Activated gamma-delta T cell treated with Interleukin-2 at 50 U/mL for 16 hours (primary cell): ENCODE measurements around the gene C10orf90.

Source experiments
- DNase-seq: peaks from one replicate; pipeline ENCODE4 v3.0.0-alpha.2; 2020

C10orf90 gene

DNA sequence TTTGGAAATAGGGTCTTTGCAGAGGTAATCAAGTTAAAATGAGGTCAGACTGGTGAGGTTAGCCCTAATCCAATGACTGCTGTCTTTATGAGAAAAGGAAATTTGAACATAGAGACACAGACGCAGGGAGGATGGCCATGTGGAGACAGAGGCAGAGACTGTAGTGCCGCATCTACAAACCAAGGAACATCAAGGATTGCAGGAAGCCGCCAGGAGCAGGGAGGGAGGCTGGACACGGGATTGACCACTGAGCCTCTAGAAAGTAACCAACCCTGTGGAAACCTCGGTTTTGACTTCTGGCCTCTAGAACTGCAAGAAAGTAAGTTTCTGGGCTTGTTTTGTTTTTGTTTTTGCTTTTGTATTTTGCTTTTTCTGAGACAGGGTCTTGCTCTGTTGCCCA lies 213.9 kb downstream of the C10orf90 start:
- no peak for DNase-seq

DNA sequence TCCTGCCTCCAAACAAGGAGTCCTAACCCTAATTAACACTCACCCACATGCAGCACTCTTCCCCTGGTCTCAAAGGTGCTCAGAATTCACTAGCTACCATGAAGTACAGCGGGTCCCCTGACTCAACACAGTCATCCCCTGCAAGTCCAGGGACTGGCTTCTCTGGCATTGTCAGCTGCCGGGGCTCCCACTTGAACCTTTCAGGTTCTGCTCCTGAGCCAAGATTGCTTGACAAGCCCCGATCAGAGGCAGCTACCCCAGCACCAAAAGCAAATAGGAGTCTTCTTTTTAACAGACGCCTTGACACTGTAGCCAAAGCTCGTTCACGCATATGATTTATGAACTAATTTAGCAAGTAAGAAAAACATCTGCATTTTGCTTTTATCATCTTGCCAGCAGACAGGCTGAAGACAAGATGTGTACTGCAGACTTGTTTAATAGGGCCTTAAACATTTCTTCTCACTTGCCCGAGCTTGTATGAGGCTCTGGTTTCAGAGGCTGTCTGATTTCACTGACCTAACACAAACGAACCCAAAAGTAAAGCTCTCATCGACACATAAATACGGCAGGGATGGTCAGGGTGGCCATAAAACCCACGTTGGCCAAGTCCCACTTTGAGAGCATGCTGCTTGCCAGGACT lies 214.6 kb downstream of the C10orf90 start:
- DNase-seq: no peak

DNA sequence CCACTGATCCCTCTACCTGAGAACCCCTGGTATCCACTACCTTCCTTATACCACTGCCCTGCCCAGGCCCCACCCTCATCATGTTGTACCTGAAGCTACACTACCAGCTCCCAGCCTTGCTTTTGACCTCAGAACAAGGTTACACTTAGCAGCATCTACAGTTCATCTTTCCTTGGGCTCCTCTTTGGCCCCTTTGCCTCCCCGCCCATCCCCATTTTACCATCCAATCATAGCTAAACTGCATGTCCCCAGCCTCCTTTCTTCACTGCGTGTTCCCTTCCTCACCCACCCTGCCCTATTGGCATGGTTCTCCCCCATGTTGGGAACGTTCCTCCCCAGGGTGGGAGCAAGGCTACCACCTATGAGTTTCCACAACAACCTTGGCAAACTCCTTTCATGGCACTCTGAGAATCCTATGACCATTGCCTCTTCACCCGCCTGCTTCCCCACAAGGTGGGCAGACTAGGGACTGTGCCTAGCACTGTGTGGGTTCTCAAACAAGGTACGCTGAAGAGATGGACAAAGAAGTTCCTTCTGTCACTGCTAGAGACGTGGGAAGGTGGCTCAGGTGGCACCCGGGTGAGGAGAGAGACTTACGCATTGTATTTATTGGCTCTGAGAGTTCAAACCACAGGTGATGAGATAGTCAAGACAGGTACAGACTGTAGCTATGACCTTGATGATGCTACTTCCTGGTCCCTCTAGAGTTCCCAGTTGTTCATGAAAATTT lies 215.3 kb downstream of the C10orf90 start:
- no peak for DNase-seq

DNA sequence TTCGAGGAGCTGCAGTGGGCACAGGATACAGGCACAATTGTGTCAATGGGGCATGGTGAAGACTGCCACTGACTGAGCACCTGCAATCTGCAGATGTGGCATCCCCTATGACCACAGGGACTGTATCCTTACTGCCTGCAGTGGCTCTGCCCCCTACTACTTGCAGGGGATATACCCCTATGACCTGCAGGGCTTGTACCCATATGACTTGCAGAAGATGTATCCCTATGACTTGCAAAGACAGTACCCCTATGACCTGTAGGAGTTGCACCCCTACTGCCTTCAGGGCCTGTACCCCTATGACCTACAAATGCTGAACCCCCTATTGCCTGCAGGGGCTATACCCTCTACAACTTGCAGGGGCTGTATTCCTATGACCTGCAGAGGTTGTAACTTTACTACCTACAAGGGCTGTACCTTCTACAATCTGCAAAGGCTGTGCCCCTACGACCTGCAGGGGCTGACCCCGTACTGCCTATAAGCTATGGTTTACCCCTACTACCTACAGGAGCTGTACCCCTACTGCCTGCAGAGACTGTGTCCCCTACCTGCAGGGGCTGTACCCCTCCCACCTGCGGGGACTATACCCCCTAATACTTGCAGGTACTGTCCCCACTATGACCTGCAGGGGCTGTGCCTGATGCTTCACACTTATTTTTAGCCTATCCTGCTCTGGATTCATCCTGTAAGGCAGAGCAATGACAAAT lies 216.3 kb downstream of the C10orf90 start:
- no peak for DNase-seq

DNA sequence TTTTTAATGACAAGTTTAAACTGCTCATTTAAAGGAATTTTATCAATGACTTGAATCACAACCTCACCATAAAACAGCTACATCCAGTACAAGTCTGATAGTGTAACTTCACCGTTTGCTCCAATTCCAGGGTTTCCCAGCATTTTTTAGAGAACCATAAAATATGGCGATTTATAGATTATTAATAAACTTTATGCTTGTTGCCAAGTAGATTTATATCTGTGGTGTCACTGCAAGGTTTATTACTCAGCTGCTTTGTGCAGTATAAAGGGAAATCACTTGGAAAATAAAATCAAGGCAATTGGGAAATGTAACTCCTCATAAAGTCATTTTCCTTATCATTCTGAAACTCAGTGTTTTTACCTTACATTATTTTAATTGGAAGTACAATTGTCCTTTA lies 218.2 kb downstream of the C10orf90 start:
- DNase-seq: no peak

DNA sequence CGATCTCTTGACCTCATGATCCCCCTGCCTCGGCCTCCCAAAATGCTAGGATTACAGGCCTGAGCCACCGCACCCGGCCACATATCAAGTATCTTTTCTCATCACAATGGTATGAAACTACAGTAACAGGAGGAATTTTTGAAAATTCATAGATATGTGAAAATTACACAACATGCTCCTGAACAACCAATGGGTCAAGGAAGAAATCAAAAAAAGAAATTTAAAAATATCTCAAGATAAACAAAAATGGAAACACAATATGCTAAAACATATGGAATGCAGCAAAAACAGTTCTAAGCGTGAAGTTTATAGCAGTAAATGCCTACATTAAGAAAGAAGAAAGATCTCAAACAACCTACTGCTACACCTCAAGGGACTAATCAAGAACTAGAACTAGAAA lies 222.4 kb downstream of the C10orf90 start:
- DNase-seq: no peak

DNA sequence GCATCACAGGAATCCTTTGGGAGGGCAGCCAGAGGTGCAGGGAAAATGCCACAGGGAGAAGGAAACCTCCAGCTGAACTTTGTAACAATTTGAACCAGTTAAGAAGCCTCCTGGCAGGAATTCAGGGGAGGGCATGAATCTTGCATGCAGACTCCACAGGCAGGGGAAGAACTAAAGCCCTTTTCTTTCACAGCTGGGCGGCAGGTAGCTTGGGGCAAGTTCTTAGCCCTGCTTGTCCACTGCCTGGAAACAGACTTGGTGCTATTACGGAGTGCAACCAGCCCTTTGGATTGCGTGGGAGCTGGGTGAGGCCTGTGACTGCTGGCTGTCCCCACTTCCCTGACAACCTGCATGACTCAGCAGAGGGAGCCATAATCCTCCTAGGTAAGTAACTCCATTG lies 230.6 kb downstream of the C10orf90 start:
- DNase-seq: no peak

DNA sequence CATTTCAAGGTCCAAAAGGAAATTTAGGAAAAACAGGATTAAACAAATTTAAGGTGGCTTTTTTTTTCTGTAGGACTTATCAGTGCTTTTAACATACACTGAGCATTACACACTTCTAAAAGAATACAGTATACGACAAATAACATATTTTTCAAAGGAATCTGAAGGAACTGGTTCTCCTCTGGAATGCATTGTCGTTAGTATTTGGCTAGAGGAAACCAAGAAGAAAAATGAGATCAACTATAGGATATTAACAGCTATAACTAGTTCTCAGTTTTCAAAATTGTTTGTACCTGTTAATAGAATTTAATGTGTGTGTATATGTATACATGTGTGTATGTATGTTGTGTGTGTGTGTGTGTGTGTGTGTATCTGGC lies 232.1 kb downstream of the C10orf90 start:
- no peak for DNase-seq

DNA sequence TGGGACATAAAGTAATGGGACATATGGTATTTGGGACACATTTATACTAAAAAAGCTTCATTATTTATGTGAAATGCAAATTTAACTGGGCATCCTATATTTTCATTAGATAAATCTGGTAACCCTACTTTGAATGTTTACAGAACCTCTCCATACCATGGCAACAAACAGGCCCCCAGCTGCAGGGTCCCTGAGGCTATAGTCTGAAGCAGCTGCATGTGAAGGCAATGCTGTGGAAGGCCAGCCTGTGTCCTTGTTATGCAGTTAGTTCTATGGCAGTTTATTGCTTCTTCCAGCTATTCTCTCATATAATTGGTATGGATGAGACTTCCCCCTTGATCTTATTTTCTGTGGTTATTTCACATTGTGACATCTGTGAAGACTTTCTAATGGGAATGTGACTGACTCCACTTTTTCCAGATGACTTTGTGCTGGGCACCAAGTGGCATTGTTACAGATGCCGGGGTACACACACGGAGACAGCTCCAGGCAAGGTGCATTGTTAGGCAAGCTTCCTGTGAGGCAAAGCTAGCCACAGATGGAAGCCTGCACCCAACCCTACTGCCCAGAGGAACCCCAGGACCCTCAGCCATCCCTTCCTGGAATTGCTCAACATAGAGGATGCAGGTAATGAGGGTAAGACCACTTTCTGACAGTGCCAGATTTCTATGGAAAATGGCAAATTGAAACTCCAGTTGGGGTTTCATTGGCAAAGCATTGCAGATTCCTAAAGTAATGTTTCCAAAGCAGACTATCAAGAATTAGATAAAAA lies 232.7 kb downstream of the C10orf90 start:
- DNase-seq: no peak

DNA sequence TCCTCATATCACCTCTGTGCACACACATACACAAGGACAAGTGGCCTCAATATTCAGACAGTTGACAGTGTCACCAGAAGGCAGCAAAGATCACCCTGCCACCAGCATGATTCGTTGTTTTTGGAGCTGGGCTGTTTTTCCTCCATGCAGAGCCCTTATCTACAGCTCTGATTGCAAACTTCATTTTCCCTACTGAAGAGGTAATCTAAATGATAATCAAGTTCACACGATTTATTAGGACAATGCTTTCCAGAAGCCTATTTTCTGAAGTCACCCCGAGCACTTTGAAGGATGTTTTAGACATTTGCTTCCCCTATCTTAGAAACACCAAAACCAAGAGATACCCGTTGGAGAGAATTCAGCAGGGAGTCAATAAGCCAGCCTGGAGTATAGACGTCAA lies 236.3 kb downstream of the C10orf90 start:
- DNase-seq: no peak

DNA sequence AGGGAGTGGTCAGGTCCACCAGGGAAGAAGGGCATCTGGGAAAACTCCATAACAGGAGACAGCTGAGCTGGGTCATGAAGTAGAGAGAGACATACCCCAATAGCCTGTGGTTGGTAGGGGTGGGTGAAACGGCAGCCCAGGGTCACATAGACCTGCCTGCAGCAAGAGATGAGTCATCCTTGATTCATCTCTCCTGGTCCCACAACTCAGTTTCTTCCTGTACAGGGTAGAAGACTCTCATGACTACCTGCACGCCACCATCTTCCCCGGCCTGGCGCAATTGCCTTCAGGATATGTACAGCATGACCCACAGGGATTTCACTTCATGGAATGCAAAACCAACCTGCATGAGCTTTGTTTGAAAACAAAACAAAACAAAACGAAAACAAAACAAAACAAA lies 237.1 kb downstream of the C10orf90 start:
- DNase-seq: no peak

DNA sequence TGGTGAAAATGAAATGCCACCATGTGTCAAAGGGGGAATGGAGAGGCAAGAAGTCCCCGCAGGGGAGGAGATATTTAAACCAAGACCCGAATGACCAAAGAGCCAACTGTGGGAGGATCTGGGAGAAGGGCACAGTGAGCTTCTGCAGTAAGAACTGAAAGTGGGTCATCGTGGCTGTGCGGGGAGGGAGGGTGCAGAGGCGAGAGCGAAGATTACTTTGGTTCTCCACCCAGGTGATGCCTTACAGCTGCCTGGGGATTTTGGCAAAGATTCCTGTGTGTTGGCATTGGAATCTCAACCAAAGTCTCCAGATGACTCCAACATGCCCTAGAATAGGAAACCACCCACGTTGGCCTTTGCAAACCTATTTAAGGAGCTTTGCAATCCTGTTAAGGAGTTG lies 238.0 kb downstream of the C10orf90 start:
- DNase-seq: no peak

DNA sequence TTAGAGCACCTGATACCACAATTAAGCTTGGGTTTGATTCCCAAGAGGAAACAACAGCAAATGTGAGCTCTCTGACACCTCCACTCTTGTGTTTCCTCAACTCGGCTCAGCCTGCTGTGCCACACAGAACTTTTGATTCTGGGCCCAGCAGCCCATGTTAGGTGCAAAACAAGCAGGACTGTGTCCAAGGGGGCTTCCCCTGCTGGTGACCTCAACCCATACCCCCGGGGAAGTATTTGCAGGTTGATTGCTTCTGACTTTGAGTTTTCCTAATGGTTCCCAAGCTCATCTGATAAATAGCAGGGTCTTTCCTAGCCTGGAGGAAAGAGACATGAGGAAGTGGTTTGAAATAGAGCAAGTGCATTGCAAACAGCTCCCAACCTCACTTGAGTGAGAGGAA lies 238.7 kb downstream of the C10orf90 start:
- no peak for DNase-seq

DNA sequence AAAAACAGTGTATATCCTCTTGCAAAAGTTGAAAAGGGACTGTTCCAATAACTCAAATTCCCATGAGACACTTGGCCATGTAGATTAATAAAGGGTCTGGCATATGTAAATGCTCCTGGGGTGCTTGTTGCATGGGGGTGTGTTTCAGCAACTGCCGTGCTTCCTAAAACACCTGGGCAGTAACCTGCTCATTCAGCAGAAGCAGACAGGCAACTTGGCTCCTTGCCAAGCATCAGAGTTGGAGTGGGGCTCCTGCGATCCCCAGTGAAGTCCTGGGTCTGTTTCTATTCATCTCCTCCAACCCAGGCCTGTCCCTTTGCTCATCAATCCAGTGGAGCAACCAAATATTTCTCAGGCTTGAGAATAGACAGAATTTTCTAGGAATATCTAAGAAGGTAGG lies 240.0 kb downstream of the C10orf90 start:
- no peak for DNase-seq

DNA sequence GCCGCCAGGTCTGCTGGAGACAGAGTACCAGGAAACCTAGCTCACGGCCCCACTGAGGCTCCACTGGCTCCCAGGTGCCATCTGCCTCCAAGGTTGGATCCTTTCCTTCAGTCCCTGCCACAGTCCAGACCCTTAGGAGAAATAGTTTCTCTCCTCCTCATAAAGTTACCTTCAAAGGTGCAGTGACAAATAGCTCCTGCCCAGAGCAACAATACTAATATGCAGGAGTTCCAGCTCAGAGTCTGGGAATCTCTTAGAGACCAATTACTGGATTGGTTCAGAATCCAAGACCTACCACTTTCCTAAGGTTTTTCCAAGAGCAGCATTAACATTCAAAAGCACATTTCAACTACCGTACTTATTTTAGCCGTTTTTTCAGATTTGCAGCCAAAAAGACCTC lies 241.2 kb downstream of the C10orf90 start:
- DNase-seq: no peak

DNA sequence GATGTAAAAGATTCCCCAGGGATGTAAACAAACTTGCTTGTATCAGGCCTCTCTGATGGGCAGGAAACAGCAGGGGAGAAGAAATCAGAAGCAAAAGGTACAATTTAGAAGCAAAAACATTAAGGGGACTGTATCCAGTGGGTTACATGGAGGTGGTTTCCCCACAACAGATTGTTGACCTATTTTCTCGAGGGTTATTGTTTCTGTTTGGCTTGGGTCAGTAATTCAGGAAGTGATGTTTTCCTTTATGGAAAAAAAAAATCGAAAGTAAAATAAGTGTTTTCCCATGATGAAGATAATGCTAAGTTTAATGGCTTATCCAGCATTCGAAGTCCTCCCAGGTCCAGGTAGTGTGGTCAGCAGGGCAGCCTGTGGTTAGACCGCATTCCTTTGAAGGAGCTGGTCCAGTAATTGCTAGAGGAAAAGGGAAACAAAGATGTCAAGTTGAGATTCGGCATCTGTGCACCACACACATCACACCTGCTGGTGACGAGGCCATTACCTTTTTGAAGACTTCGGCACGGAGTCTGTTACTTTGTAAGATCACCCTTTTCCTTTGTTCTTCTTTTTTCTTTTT lies 244.9 kb downstream of the C10orf90 start:
- no peak for DNase-seq

DNA sequence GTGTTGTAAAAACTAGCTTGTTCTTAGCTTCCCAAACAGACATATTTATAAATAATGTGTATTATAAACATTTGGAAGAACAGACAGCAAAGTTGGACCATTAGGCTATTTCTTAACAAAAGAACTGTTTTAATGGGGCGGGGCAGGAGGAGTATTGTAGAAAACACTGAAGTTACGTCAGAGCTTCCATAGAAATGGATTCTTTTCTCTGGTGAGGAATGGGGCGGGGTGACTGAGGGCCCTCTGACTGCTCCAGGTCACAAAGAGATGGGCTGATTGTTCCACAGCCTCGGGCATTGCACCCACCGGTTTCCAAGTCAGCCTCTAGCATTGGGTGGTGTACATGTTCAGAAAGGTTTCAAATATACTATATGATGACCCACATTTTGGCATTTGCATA lies 245.5 kb downstream of the C10orf90 start:
- DNase-seq: no peak

DNA sequence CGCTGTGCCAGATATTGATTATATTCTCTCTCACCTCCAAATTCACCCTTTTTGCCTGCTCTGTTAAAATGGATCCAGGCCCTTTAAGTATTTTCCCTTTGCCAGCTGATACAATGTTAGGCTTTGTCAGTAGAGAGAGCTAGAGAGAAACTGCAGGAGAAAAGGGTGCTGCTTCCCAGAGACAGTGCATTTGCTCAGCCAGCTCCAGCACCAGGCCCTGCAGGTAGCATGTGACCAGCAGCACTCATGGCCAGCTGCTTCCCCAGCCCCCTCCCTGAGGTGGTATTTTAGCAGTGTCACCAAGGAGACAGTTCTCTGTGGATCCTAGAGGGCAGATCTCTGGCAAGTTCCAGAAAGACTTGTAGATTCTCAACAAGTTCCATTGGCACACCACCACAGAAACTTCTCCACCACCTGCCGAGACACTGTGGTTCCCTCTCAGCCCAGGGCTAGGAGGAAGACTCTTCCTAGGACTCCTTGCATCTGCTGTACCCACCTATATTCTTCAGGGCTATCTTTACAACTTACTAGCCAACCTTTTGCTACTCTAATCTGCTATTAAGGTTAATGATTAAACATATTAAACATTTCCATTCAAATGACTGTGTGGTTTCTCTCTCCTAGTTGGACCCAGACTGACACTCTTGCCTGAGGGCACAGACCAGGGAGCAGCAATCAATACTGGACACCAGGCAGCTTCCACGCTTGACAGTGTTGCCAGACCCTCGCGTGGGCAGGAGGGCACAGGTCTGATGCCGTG lies 246.6 kb downstream of the C10orf90 start:
- no peak for DNase-seq

DNA sequence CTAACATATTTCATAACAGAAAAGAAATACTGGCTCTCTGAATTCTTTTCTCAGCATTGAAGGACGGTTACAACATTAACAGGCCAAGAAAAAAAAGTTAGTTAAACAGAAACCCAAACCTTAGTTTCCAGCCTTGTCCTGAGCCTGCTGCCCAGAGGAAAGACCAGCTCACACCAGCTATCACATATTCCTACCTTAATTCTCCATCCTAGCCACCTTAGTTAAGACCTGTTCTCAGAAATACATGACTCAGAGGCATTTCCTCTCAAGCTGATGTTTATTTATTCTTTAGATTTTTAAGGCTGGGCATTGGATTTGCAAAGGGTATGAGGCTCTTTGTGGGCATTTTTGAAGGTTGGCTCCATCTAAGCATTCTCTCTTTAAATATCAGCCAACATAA lies 247.9 kb downstream of the C10orf90 start:
- no peak for DNase-seq

DNA sequence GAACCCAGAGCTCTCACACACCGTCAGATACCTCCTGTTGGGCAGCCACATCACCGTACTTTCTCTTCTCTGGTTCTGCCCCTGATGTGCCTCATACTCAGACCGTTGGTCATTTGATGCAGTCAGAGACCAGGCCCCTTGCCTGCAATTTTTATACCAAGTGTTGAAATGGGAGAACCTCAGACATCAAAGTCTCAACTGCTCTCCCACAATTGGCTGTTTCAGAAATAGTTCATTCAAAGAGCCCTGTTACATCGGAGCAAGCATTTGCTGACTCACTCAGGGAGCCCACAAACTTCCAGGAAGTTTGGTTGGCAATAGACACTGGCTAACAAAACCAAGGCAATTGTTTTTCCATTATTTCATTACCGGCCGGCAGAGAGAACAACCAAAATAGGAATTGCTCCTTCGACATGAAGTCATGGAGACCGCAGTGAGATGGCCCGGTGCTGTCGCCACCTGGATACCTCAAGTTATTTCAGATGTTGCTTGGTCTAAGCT lies 248.7 kb downstream of the C10orf90 start:
- no peak for DNase-seq

DNA sequence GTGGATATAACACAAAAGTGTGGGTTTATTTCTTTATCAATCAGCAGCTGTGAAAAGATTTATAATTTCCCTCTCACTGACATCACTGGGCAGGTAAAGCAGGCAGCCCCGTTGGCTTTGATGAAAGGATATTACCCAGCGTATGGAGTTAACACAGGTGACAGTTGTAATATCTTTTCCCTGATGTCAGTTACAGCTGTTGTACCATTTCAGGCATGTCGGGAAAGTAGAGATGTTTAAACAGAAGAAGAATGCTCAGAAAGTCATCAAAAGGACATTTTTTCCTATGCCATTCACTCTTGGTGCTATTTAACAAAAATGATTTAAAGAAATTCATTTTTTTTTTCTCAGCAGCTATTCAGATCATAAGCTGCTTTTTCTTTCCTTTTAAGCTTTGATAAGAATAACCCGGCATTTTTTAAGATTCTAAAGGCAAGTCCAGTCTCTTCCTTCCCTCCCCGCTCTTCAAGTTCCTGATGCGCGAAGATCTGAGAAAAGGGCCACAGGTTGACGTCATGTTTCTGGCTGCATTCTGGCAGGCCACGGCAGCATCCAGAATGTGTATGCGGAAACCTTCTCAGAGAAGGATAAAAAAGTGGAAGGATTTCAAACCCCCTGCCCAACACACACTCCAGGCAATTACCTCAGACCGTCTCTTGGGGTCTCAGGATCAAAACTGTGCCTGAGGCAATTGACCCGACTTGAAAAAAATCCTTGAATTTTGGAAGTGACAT lies 249.8 kb downstream of the C10orf90 start:
- DNase-seq: no peak
